ENCODE measurements around the gene DNAH8. TPM values are rescaled to one million over a fixed set of nuclear protein-coding genes. Genes with fewer than 3 reads are reported as not detected.

DNAH8 gene
- total RNA-seq, 1 experiment from 2014 or later = not detected

DNA sequence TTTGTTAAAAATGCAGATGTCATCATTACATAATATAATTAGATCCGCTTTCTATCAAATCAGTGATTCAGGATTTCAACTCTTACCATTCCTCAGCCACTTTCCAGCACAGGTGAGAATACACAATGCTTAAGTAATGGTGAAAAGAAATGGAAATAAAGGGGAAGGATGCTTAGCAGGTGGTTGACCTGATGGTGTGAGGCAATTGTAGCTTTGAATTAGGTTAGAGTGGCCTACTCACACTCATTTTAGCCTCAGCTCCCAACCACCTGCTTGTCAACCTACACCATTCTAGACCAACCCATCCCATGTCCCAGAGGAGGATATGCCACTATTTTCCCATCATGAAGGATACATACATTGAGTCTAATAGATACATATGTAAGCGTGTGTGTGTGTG, 138.1 kb downstream of the DNAH8 start:
- POLR2A ChIA-PET = no interaction called here
- Histone ChIP-seq H3K4me3 (ENCODE audit: low read depth in 2 of 2, low read length in 2 of 2) (no peak overlapping the region), H3K4me1 (ENCODE audit: control insufficient read depth, insufficient read depth, low read length) (no peaks in the 10 kb centered on the region), H3K9me3 (ENCODE audit: control insufficient read depth, insufficient read depth, low read depth, low read length) (no peaks in the 10 kb centered on the region), H3K36me3 (ENCODE audit: control insufficient read depth, insufficient read depth, low read length) (no peaks in the 10 kb centered on the region), H3K27me3 (ENCODE audit: control insufficient read depth, insufficient read depth, low read length) (peaks cover 21% of the 10 kb centered on the region), H3K27ac (ENCODE audit: low read length) (no peak overlapping the region)
- no peak for ATAC-seq
- intact Hi-C loops (cut with micrococcal nuclease; ENCODE audit: unreplicated experiment) (no loop called here), in situ Hi-C loops (cut with HindIII; ENCODE audit: low pct_unique_long_range_greater_than_20kb, low sequenced_read_pairs) (no loop called here)
- CTCF ChIA-PET = no interaction called here
- DNase-seq (ENCODE audit: low read depth, low spot score) = no peak
- TF ChIP-seq, protein P1, sequence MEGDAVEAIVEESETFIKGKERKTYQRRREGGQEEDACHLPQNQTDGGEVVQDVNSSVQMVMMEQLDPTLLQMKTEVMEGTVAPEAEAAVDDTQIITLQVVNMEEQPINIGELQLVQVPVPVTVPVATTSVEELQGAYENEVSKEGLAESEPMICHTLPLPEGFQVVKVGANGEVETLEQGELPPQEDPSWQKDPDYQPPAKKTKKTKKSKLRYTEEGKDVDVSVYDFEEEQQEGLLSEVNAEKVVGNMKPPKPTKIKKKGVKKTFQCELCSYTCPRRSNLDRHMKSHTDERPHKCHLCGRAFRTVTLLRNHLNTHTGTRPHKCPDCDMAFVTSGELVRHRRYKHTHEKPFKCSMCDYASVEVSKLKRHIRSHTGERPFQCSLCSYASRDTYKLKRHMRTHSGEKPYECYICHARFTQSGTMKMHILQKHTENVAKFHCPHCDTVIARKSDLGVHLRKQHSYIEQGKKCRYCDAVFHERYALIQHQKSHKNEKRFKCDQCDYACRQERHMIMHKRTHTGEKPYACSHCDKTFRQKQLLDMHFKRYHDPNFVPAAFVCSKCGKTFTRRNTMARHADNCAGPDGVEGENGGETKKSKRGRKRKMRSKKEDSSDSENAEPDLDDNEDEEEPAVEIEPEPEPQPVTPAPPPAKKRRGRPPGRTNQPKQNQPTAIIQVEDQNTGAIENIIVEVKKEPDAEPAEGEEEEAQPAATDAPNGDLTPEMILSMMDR (IDR thresholded peaks at IDR 0.05) = no peak
- TF ChIP-seq SIN3A (IDR thresholded peaks at IDR 0.05; ENCODE audit: borderline replicate concordance, insufficient read depth, low read depth, low read length) (no peak), POLR2AphosphoS5 (IDR thresholded peaks at IDR 0.05; ENCODE audit: low read depth, low read length) (no peak), TCF7L2 (IDR thresholded peaks at IDR 0.05; ENCODE audit: low read depth, low read length) (no peak)
- TF ChIP-seq, protein P2, sequence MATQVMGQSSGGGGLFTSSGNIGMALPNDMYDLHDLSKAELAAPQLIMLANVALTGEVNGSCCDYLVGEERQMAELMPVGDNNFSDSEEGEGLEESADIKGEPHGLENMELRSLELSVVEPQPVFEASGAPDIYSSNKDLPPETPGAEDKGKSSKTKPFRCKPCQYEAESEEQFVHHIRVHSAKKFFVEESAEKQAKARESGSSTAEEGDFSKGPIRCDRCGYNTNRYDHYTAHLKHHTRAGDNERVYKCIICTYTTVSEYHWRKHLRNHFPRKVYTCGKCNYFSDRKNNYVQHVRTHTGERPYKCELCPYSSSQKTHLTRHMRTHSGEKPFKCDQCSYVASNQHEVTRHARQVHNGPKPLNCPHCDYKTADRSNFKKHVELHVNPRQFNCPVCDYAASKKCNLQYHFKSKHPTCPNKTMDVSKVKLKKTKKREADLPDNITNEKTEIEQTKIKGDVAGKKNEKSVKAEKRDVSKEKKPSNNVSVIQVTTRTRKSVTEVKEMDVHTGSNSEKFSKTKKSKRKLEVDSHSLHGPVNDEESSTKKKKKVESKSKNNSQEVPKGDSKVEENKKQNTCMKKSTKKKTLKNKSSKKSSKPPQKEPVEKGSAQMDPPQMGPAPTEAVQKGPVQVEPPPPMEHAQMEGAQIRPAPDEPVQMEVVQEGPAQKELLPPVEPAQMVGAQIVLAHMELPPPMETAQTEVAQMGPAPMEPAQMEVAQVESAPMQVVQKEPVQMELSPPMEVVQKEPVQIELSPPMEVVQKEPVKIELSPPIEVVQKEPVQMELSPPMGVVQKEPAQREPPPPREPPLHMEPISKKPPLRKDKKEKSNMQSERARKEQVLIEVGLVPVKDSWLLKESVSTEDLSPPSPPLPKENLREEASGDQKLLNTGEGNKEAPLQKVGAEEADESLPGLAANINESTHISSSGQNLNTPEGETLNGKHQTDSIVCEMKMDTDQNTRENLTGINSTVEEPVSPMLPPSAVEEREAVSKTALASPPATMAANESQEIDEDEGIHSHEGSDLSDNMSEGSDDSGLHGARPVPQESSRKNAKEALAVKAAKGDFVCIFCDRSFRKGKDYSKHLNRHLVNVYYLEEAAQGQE (IDR thresholded peaks at IDR 0.05; ENCODE audit: insufficient read depth in 1 of 2, low read depth in 2 of 2, low read length in 1 of 2) = no peak
- BruUV-seq (replicated peaks) = no TSS peak

DNA sequence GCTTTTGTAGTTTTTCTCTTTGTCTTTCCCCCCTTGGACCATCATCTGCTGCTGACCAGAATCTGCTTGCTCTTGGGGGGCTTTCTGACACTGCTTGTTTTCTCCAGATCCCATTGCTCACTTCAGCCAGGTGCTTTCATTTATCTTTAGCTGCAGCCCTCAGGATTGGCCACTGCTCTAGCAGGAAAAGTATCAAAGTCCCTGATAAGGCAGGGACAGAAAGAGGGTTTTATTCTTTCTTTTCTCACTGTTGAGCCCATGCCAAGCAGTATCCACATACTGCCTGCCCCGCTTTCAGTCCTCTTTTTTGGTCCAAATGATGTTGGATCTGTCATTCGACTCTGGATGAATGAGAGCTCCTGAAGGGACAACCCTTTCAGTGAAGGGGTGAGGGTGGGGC, 141.4 kb downstream of the DNAH8 start:
- in situ Hi-C loops (cut with HindIII; ENCODE audit: low pct_unique_long_range_greater_than_20kb, low sequenced_read_pairs) (no loop called here), intact Hi-C loops (cut with micrococcal nuclease; ENCODE audit: unreplicated experiment) (no loop called here)
- Histone ChIP-seq H3K4me3 (ENCODE audit: low read depth in 2 of 2, low read length in 2 of 2) (no peak overlapping the region), H3K4me1 (ENCODE audit: control insufficient read depth, insufficient read depth, low read length) (no peaks in the 10 kb centered on the region), H3K27me3 (ENCODE audit: control insufficient read depth, insufficient read depth, low read length) (peaks cover 17% of the 10 kb centered on the region), H3K27ac (ENCODE audit: low read length) (no peak overlapping the region), H3K36me3 (ENCODE audit: control insufficient read depth, insufficient read depth, low read length) (no peaks in the 10 kb centered on the region), H3K9me3 (ENCODE audit: control insufficient read depth, insufficient read depth, low read depth, low read length) (no peaks in the 10 kb centered on the region)
- DNase-seq (ENCODE audit: low read depth, low spot score) (no peak), ATAC-seq (no peak)
- ChIA-PET POLR2A (no interaction called here), CTCF (no interaction called here)
- TF ChIP-seq SIN3A (IDR thresholded peaks at IDR 0.05; ENCODE audit: borderline replicate concordance, insufficient read depth, low read depth, low read length) = no peak
- TF ChIP-seq, protein P2 (IDR thresholded peaks at IDR 0.05; ENCODE audit: insufficient read depth in 1 of 2, low read depth in 2 of 2, low read length in 1 of 2) = no peak
- TF ChIP-seq, protein P1 (IDR thresholded peaks at IDR 0.05) = no peak
- TF ChIP-seq TCF7L2 (IDR thresholded peaks at IDR 0.05; ENCODE audit: low read depth, low read length) = no peak
- TF ChIP-seq POLR2AphosphoS5 (IDR thresholded peaks at IDR 0.05; ENCODE audit: low read depth, low read length) = no peak
- BruUV-seq (replicated peaks) = no TSS peak

Data from Panc1 (cell line).